Activated gamma-delta T cell (primary cell): Measurements from ENCODE around the gene MBL2.

ENCODE experiments used
- DNase-seq: peaks from one replicate; lab custom pipeline; 2025; lab: John Stamatoyannopoulos, UW

Gene MBL2

GRCh38 chr10:52771534-52772445 is 794 bp downstream of the MBL2 start:
- no peak for DNase-seq

GRCh38 chr10:52770904-52771303 is 1.7 kb downstream of the MBL2 start:
- DNase-seq, result no peak

- no peak for DNase-seq
Observed at GRCh38 chr10:52769966-52770365, 2.6 kb downstream of the MBL2 start.

GRCh38 chr10:52768001-52768532 is 4.5 kb downstream of the MBL2 start:
- no peak for DNase-seq

- DNase-seq, result no peak
Observed at GRCh38 chr10:52762088-52762487, 10.5 kb downstream of the MBL2 start.

- no peak for DNase-seq
Observed at GRCh38 chr10:52759154-52759553, 13.4 kb downstream of the MBL2 start.

- DNase-seq, result no peak
Observed at GRCh38 chr10:52758406-52758805, 14.2 kb downstream of the MBL2 start.

- DNase-seq, result no peak
Observed at GRCh38 chr10:52757773-52758172, 14.8 kb downstream of the MBL2 start.

GRCh38 chr10:52756966-52757365 is 15.6 kb downstream of the MBL2 start:
- no peak for DNase-seq

- no peak for DNase-seq
Observed at GRCh38 chr10:52756295-52756694, 16.3 kb downstream of the MBL2 start.

GRCh38 chr10:52755297-52756062 is 17.1 kb downstream of the MBL2 start:
- DNase-seq, result no peak

GRCh38 chr10:52752801-52753445 is 19.7 kb downstream of the MBL2 start:
- DNase-seq, result no peak

- DNase-seq, result no peak
Observed at GRCh38 chr10:52752261-52752660, 20.3 kb downstream of the MBL2 start.

GRCh38 chr10:52751337-52751736 is 21.2 kb downstream of the MBL2 start:
- no peak for DNase-seq

- no peak for DNase-seq
Observed at GRCh38 chr10:52750629-52751028, 22.0 kb downstream of the MBL2 start.

- no peak for DNase-seq
Observed at GRCh38 chr10:52747694-52748093, 24.9 kb downstream of the MBL2 start.

GRCh38 chr10:52746169-52746568 is 26.4 kb downstream of the MBL2 start:
- no peak for DNase-seq

- no peak for DNase-seq
Observed at GRCh38 chr10:52744057-52744805, 28.4 kb downstream of the MBL2 start.

- no peak for DNase-seq
Observed at GRCh38 chr10:52742731-52743130, 29.9 kb downstream of the MBL2 start.

GRCh38 chr10:52741851-52742250 is 30.7 kb downstream of the MBL2 start:
- no peak for DNase-seq

GRCh38 chr10:52740913-52741675 is 31.5 kb downstream of the MBL2 start:
- DNase-seq, result no peak
